Thoracic aorta (tissue), 2 donors: Measurements from ENCODE around the gene H6PD. TPM values are rescaled to one million over a fixed set of nuclear protein-coding genes. Genes with fewer than 3 reads are reported as not detected.
A peak's percentile ranks its signal among the peaks of the same experiment; 100 is the strongest.

ENCODE experiments used
- ATAC-seq: fragments of 150-250 bp; one replicate; pipeline ENCODE4 v1.8.0; 2017; ENCODE audit warnings: low read depth; ENCODE audit not compliant: insufficient number of reproducible peaks, low FRiP score
- DNase-seq: peaks from one replicate; pipeline ENCODE4 v3.0.0-alpha.2; 2020; ENCODE audit warnings: low spot score
- H3K27ac ChIP-seq, 2 donors: fragments of 200-600 bp; sonication (generic); 1 replicate in 1 of 2; 2 replicates in 1 of 2; pipeline ENCODE4 v1.5.1; 2016; ENCODE audit warnings: mild to moderate bottlenecking in 2 of 2, moderate library complexity in 2 of 2
- H3K27me3 ChIP-seq: fragments of 200-600 bp; sonication (generic); replicated peaks from 2 replicates; pipeline ENCODE4 v1.6.0; 2016; ENCODE audit warnings: mild to moderate bottlenecking; ENCODE audit not compliant: insufficient read depth
- H3K36me3 ChIP-seq: fragments of 200-600 bp; sonication (generic); one replicate; pipeline ENCODE4 v1.5.1; 2016
- H3K4me1 ChIP-seq, 2 donors: fragments of 200-600 bp; sonication (generic); 1 replicate in 1 of 2; 2 replicates in 1 of 2; pipeline versions ENCODE4 v1.5.1 to v1.6.0; 2016; ENCODE audit warnings: low read depth in 2 of 2, mild to moderate bottlenecking in 1 of 2; ENCODE audit not compliant: control insufficient read depth in 1 of 2
- H3K4me3 ChIP-seq: fragments of 200-600 bp; sonication (generic); 2 replicates; pipeline ENCODE4 v1.5.1; 2016; ENCODE audit warnings: mild to moderate bottlenecking
- H3K9me3 ChIP-seq: fragments of 200-600 bp; sonication (generic); 2 replicates; pipeline ENCODE4 v1.5.1; 2016
- CTCF ChIP-seq: fragments of 200-600 bp; sonication (generic); IDR thresholded peaks from one replicate; pipeline ENCODE4 v1.5.1; 2019; ENCODE audit warnings: antibody characterized with exemption
- total RNA-seq, 2 donors: library from RNA; depleted of rRNA; stranded (reverse); fragments of >200 nt; gene quantifications; one replicate each; pipeline versions ENCODE4 v1.1.0 to v1.2.3, GENCODE V29; 2016

The H6PD gene
- total RNA-seq, 2 donors from 2014 or later = 57.8 to 80.6 TPM

- no peaks in the 10 kb centered on the region for H3K27me3 ChIP-seq
- H3K36me3 ChIP-seq = no peaks in the 10 kb centered on the region
- H3K27ac ChIP-seq = peak overlapping the region; percentile 92 to 94
- no peak for DNase-seq
- TF ChIP-seq CTCF = no peak
- ATAC-seq = no peak
- H3K4me1 ChIP-seq = peaks cover 44 to 75% of the 10 kb centered on the region in 2 donors
- no peaks in the 10 kb centered on the region for H3K9me3 ChIP-seq
- peak overlapping the region; percentile 84 for H3K4me3 ChIP-seq
Observed at GRCh38 chr1:9235560-9235959, 986 bp downstream of the H6PD start.

- Histone ChIP-seq H3K4me3 (no peak overlapping the region), H3K27ac (peak overlapping the region; percentile 74 to 76), H3K9me3 (no peaks in the 10 kb centered on the region), H3K4me1 (peaks cover 54 to 88% of the 10 kb centered on the region in 2 donors), H3K27me3 (no peaks in the 10 kb centered on the region), H3K36me3 (no peaks in the 10 kb centered on the region)
- no peak for TF ChIP-seq CTCF
- DNase-seq (no peak), ATAC-seq (no peak)
Observed at GRCh38 chr1:9238134-9238533, 3.6 kb downstream of the H6PD start.

GRCh38 chr1:9238550-9238949, 4.0 kb downstream of the H6PD start:
- no peak for DNase-seq
- H3K9me3 ChIP-seq = no peaks in the 10 kb centered on the region
- H3K27ac ChIP-seq = peak overlapping the region; percentile 74 to 76
- no peaks in the 10 kb centered on the region for H3K36me3 ChIP-seq
- no peak for ATAC-seq
- H3K27me3 ChIP-seq = no peaks in the 10 kb centered on the region
- peak overlapping the region; percentile 17 for H3K4me3 ChIP-seq
- no peak for TF ChIP-seq CTCF
- H3K4me1 ChIP-seq = peaks cover 57 to 88% of the 10 kb centered on the region in 2 donors

- H3K4me3 ChIP-seq = peak overlapping the region; percentile 17
- peaks cover 62 to 92% of the 10 kb centered on the region in 2 donors for H3K4me1 ChIP-seq
- no peak for ATAC-seq
Observed at GRCh38 chr1:9239622-9240401, 5.2 kb downstream of the H6PD start.

More at GRCh38 chr1:9239622-9240401, 5.2 kb downstream of the H6PD start:
- H3K27me3 ChIP-seq = no peaks in the 10 kb centered on the region
- no peak for TF ChIP-seq CTCF
- H3K9me3 ChIP-seq = no peaks in the 10 kb centered on the region
- peak overlapping the region; percentile 74 to 76 for H3K27ac ChIP-seq
- no peak for DNase-seq
- no peaks in the 10 kb centered on the region for H3K36me3 ChIP-seq
